EL (cell line): ENCODE data around the gene PRKCH.

Experiments
- DNase-seq: peaks from one replicate; pipeline ENCODE4 v3.0.0-alpha.2; 2016

Gene PRKCH

GRCh38 chr14:61557854-61558253 lies 236.5 kb downstream of the PRKCH start:
- no peak for DNase-seq

DNA sequence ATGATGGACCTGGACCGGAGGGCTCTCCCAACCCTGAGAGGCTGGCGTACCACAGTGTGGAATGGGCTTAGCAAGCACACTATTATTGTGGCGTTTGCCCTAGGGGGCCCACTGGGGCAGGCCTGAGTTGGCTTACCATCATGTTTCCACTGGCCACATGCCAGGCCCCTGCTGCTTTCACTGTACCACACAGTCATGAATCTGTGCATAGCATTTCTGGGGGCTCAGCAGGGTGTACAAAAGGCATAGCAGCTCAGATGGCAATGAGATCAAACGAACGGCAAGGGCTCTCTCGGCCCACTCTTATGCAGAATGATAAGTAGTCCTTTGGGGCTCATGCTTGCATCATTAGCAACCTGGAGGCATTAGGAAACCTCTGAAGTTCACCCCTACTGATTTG lies 236.9 kb downstream of the PRKCH start:
- DNase-seq = no peak

GRCh38 chr14:61559641-61560201 lies 238.3 kb downstream of the PRKCH start:
- DNase-seq = no peak

DNA sequence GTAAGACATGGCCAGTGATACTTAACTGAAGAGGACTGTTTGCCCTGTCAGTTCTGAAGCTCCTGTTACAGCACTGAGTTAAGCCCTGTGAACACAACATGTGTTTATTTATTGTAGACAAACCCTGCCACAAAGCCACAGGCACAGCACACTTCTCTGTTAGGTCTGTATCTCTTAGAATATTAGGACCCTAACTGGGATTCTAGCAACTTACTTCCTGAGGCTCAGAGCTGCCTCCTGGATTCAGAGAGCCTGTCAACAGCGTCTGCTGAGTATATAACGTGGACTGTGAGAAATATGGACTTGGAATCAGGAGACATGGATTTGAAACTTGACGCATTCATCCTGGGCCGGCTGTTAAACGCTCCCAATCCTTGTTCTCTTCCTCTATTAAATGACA lies 238.9 kb downstream of the PRKCH start:
- DNase-seq = peak; percentile 22

DNA sequence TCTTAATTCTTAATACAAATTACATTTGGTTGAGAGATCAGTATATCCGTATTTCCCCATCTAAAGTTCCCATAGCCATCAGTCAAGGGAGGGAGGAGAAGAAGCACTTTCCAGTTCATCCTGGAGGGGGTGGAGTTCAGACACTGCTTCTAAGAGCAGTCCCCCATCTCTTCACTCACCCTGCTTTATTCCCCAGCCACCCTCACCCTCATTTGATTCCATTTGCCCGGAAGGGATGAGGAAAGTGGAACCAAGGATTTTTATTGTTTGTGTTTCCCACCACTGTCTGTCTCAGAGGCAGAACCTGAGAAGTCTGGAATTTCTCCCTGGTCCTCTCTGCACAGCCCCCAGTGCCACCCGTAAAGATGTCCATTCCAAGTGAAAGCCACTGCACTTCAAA lies 239.7 kb downstream of the PRKCH start:
- peak; percentile 86 for DNase-seq

GRCh38 chr14:61561657-61562276 lies 240.4 kb downstream of the PRKCH start:
- peak; percentile 99 for DNase-seq

GRCh38 chr14:61562321-61563161 lies 241.2 kb downstream of the PRKCH start:
- DNase-seq = peak; percentile 99

DNA sequence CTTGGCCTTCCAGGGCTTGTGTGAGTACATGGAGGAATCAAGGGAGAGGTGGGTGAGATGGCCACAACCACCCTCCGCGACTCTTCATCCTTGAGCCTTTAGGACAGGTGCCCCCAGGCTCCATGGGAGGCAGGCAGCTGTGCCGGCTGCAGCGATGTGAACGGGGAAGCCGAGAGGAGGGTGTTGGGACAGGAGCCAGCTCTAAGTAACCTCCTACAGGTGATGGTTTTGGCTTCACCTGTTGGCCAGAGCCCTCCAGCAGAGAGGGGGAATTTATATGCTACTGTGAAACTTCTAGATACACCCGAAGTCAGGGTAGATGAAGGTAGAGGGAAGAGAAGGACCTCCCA lies 241.8 kb downstream of the PRKCH start:
- no peak for DNase-seq

DNA sequence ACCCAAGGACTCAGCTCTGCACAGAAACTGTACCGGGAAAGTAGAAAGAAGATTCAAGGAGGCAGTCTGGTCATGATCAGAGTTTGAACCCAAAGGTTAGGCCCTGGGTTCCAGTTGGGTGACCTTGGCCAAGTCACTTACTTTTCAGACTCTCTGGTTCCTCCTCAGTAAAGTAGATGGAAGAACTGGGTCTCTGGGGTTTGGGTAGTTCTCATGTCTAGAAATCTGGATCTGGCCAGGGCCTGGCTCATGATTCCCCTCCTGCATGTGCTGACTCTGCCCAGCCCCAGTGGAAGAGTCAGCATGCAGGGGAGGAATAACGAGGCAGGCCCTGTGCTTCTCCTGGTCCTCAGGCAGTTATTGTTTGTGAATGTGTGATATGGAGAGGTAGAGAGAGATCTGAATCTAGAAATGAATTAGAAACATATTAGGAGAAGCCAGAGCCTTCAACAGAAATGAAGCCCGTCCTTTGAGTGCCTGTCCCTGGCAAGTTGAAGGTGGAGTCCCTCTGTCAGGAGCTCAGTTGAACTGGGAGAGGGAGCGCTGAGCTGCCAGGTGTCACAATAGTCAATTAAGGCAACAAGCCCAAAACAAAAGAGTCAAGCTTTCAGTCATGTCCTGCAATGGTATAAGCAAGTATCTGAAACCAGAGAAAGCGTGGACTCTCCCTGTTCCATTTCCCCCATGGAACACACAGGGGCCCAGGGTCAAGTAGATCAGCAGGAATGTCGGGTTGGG lies 242.7 kb downstream of the PRKCH start:
- DNase-seq = no peak

DNA sequence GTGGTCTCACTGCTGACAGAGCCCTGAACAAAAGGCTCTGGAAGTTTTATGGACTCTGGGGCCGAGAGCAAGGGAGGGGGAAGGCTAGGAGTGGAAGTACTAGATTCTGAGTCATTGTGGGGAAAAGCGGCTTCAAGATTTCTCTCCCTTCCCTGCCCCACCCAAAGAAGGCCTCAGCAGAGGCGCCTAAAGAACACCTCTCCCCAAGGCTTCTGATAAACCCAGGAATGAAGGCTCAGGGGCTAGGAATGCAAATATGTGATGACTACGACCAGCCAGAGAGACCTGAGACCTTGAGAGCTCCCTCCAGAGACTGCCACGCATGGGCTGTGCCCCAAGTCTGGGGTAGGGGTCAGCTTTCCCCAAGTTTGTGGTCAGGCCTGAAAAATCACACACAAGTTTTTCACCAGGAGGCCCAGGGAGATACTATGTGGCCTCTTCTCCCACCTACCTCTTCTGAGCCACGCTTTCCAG lies 243.3 kb downstream of the PRKCH start:
- DNase-seq = peak; percentile 99

GRCh38 chr14:61565181-61565580 lies 243.8 kb downstream of the PRKCH start:
- DNase-seq = no peak

- DNase-seq = peak; percentile 80
These were observed 244.6 kb downstream of the PRKCH start for GRCh38 chr14:61565836-61566536.

DNA sequence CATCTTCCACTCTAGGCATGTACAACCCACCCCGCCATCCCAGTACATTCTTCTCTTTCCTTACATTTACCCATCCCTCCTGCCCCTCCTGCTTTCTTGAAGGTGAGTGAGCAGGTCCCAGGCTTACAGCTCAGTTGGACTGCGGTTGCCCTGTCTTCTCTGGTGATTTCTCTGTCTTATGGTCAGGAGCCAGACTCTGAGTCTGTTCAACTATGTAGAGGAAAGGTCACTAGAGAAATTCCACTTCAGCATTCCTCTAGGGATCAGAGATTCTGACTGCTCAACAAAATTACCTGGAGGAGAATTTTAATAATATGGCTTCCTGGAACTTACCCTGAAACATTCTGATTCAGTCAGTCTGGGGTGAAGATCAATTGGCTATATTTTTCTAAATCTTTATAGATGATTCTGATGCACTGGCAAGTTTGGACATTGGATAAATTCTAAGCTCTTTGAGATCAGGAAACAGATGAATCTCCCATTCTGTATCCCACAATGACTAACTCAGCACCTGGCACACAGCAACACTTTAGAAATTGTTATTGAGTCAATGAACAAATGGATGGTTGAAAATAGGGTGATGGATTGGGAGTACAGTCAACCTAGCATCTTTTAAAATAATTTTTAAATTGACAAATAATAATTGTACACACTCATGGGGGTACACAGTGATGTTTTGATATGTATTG lies 245.3 kb downstream of the PRKCH start:
- peak; percentile 72 for DNase-seq

GRCh38 chr14:61567838-61568571 lies 246.6 kb downstream of the PRKCH start:
- no peak for DNase-seq

GRCh38 chr14:61568572-61569011 lies 247.2 kb downstream of the PRKCH start:
- no peak for DNase-seq

GRCh38 chr14:61569308-61569707 lies 247.9 kb downstream of the PRKCH start:
- DNase-seq = no peak

DNA sequence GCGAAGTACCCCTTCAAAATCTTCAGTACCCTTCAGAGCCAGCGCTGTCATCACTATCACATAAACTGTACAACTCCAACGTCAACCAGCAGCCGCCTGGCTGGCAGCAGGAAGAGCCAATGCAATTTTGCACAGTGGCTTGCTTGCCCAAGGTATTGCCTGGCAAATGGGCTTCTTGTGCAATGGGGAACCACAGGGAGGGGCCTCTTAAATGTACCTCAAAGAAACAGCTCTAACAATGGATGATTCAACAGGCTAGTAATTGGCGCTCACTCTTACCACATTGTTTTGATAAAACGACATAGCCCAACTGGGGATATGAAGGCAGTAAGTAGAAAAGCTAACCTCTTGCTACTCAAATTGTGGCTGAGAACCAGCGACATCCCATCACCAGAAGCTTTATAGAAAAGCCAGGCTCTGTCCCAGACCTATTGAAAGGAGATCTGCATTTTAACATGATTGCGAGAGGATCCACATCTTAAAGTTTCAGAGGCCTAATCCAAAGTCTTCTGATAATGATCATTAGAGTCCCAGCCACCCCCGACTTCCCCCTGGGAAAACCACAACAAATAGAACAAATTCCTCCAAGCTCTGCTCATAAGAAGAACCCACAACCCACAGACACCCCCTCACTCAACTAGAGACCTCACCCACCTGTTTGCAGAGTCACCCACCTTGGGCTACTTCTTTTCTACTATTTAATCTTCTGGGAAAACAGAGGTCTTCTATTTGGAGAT lies 248.6 kb downstream of the PRKCH start:
- peak; percentile 85 for DNase-seq

- DNase-seq = no peak
These were observed 249.3 kb downstream of the PRKCH start for GRCh38 chr14:61570549-61571290.

DNA sequence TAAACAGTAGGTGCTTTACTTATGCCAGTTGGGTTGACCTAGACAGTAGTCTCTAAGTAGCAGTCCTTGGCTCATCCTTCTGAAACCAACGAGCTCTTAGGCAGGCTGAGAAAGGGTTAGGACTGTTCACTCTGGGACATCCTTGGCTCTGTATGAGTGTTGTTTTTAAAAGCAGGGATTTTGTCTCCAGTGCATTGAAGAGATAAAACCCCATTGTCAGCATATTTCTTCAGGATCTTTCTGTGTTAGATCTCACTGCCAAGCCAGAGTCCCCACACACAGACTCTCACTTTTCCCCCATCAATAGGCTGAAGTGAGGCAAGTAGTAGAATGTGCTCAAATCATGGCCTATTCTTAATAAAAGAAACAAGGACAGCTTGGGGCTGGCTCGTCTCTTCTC lies 250.5 kb downstream of the PRKCH start:
- DNase-seq = no peak

DNA sequence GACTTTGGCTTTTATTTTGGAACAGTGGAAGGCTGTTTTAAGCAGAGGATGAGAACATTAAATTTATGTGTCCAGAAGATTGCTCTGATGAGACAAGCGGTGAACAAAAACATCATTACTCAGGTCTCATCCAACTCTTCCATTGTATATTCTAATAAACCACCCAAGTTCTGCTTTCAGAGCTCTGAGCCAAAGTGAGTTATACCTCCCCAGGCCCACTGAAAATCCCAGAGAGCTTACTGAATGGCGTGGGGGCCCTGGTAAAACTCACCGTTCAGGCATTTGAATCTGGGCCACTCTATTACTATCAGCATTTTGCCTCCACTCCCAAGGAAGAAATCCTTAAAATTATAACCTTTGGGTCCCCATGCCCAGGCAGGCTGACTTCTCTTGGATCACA lies 251.9 kb downstream of the PRKCH start:
- DNase-seq = no peak
